Measurements from ENCODE around the gene ZBTB49. TPM values are rescaled to one million over a fixed set of nuclear protein-coding genes. Genes with fewer than 3 reads are reported as not detected.

The ZBTB49 gene
- total RNA-seq, 1 experiment from 2014 or later, result 6.6 TPM

- TF ChIP-seq EZH2 (IDR thresholded peaks at IDR 0.05; ENCODE audit: borderline replicate concordance, low read depth, low read length, poor library complexity, severe bottlenecking) (no peak), CTCF (conservative IDR thresholded peaks at IDR 0.05; ENCODE audit: low read depth, low read length) (no peak)
Observed at GRCh38 chr4:4289055-4289454, 996 bp upstream of the ZBTB49 start.

GRCh38 chr4:4289597-4289940 lies 482 bp upstream of the ZBTB49 start:
- ChIA-PET CTCF (no interaction called here), POLR2A (ENCODE audit: low non-redundant PET) (no interaction called here)
- intact Hi-C loops (cut with micrococcal nuclease; ENCODE audit: unreplicated experiment), result no loop called here
- H3K27ac ChIP-seq (ENCODE audit: low read depth, low read length, poor library complexity, severe bottlenecking), result peak overlapping the region; percentile 82
- H3K4me3 ChIP-seq (ENCODE audit: low read depth, low read length, poor library complexity, severe bottlenecking), result peak overlapping the region; percentile 73
- no peak for DNase-seq (ENCODE audit: low spot score)
- no peak for TF ChIP-seq EZH2 (IDR thresholded peaks at IDR 0.05; ENCODE audit: borderline replicate concordance, low read depth, low read length, poor library complexity, severe bottlenecking)
- peaks cover 16% of the 10 kb centered on the region for H3K36me3 ChIP-seq (ENCODE audit: insufficient read depth, low read length, poor library complexity, severe bottlenecking)
- no peaks in the 10 kb centered on the region for H3K9me3 ChIP-seq (ENCODE audit: low read depth, low read length, poor library complexity, severe bottlenecking)
- TSS peak; percentile 64 for BruUV-seq (replicated peaks)
- no peaks in the 10 kb centered on the region for H3K27me3 ChIP-seq (replicated peaks; ENCODE audit: insufficient read depth, low read depth, low read length, poor library complexity)
- peaks cover 14% of the 10 kb centered on the region for H3K4me1 ChIP-seq (ENCODE audit: insufficient read depth, low read length, poor library complexity, severe bottlenecking)

More at GRCh38 chr4:4289055-4289454, 996 bp upstream of the ZBTB49 start:
- no TSS peak for BruUV-seq (replicated peaks)
- H3K4me3 ChIP-seq (ENCODE audit: low read depth, low read length, poor library complexity, severe bottlenecking), result peak overlapping the region; percentile 73
- no peak for DNase-seq (ENCODE audit: low spot score)
- ChIA-PET POLR2A (ENCODE audit: low non-redundant PET) (no interaction called here), CTCF (no interaction called here)
- H3K4me1 ChIP-seq (ENCODE audit: insufficient read depth, low read length, poor library complexity, severe bottlenecking), result peaks cover 14% of the 10 kb centered on the region
- intact Hi-C loops (cut with micrococcal nuclease; ENCODE audit: unreplicated experiment), result no loop called here
- H3K36me3 ChIP-seq (ENCODE audit: insufficient read depth, low read length, poor library complexity, severe bottlenecking), result peaks cover 21% of the 10 kb centered on the region
- peak overlapping the region; percentile 82 for H3K27ac ChIP-seq (ENCODE audit: low read depth, low read length, poor library complexity, severe bottlenecking)
- no peaks in the 10 kb centered on the region for H3K9me3 ChIP-seq (ENCODE audit: low read depth, low read length, poor library complexity, severe bottlenecking)
- no peaks in the 10 kb centered on the region for H3K27me3 ChIP-seq (replicated peaks; ENCODE audit: insufficient read depth, low read depth, low read length, poor library complexity)

- no peak for DNase-seq (ENCODE audit: low spot score)
- TF ChIP-seq CTCF (conservative IDR thresholded peaks at IDR 0.05; ENCODE audit: low read depth, low read length) (no peak), EZH2 (IDR thresholded peaks at IDR 0.05; ENCODE audit: borderline replicate concordance, low read depth, low read length, poor library complexity, severe bottlenecking) (no peak)
- CTCF ChIA-PET, result no interaction called here
- Histone ChIP-seq H3K36me3 (ENCODE audit: insufficient read depth, low read length, poor library complexity, severe bottlenecking) (no peaks in the 10 kb centered on the region), H3K4me3 (ENCODE audit: low read depth, low read length, poor library complexity, severe bottlenecking) (no peak overlapping the region), H3K27me3 (replicated peaks; ENCODE audit: insufficient read depth, low read depth, low read length, poor library complexity) (no peaks in the 10 kb centered on the region), H3K27ac (ENCODE audit: low read depth, low read length, poor library complexity, severe bottlenecking) (no peak overlapping the region), H3K9me3 (ENCODE audit: low read depth, low read length, poor library complexity, severe bottlenecking) (no peaks in the 10 kb centered on the region), H3K4me1 (ENCODE audit: insufficient read depth, low read length, poor library complexity, severe bottlenecking) (peaks cover 14% of the 10 kb centered on the region)
- no TSS peak for BruUV-seq (replicated peaks)
- POLR2A ChIA-PET (ENCODE audit: low non-redundant PET), result no interaction called here
- intact Hi-C loops (cut with micrococcal nuclease; ENCODE audit: unreplicated experiment), result no loop called here
Observed at GRCh38 chr4:4293279-4293678, 3.2 kb downstream of the ZBTB49 start.

GRCh38 chr4:4296283-4296846 lies 6.3 kb downstream of the ZBTB49 start:
- CTCF ChIA-PET, result no interaction called here
- no peak for DNase-seq (ENCODE audit: low spot score)
- POLR2A ChIA-PET (ENCODE audit: low non-redundant PET), result no interaction called here
- BruUV-seq (replicated peaks), result no TSS peak
- Histone ChIP-seq H3K27ac (ENCODE audit: low read depth, low read length, poor library complexity, severe bottlenecking) (no peak overlapping the region), H3K36me3 (ENCODE audit: insufficient read depth, low read length, poor library complexity, severe bottlenecking) (no peaks in the 10 kb centered on the region), H3K4me1 (ENCODE audit: insufficient read depth, low read length, poor library complexity, severe bottlenecking) (peaks cover 1% of the 10 kb centered on the region), H3K9me3 (ENCODE audit: low read depth, low read length, poor library complexity, severe bottlenecking) (no peaks in the 10 kb centered on the region), H3K4me3 (ENCODE audit: low read depth, low read length, poor library complexity, severe bottlenecking) (no peak overlapping the region), H3K27me3 (replicated peaks; ENCODE audit: insufficient read depth, low read depth, low read length, poor library complexity) (no peaks in the 10 kb centered on the region)
- intact Hi-C loops (cut with micrococcal nuclease; ENCODE audit: unreplicated experiment), result no loop called here
- TF ChIP-seq CTCF (conservative IDR thresholded peaks at IDR 0.05; ENCODE audit: low read depth, low read length), result no peak
- no peak for TF ChIP-seq EZH2 (IDR thresholded peaks at IDR 0.05; ENCODE audit: borderline replicate concordance, low read depth, low read length, poor library complexity, severe bottlenecking)
